Measurements from ENCODE around the gene KCNK6. TPM values are rescaled to one million over a fixed set of nuclear protein-coding genes. Genes with fewer than 3 reads are reported as not detected.

The KCNK6 gene
- total RNA-seq, 2 donors from 2014 or later = 5.1 to 8.9 TPM

DNA sequence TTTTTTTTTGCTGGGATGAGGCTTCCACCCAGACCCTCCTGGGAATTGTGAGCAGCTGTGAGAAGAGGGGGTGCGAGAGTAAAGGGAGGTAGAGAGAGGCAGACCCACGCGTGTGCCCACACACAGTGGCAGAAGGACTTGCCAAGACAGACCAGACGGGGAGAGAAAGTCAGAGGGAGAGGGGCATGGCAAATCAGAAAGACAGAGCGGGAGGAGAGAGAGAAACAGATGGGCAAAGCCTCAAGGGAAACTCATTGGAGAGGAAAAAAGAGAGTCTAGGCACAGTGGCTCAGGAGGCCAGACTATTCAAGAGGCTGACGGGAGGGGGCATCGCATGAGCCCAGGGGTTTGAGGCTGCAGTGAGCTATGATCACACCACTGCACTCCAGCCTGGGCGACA is 33.0 kb downstream of the KCNK6 start:
- Histone ChIP-seq H3K36me3 (ENCODE audit: control insufficient read depth, insufficient read depth, low read length) (no peaks in the 10 kb centered on the region), H3K27me3 (ENCODE audit: control insufficient read depth, insufficient read depth, low read length, poor library complexity, severe bottlenecking) (peaks cover 12% of the 10 kb centered on the region), H3K9me3 (ENCODE audit: control insufficient read depth, low read length) (no peaks in the 10 kb centered on the region), H3K27ac (ENCODE audit: low read depth, low read length) (peak overlapping the region; percentile 57), H3K4me1 (ENCODE audit: control insufficient read depth, insufficient read depth, low read length) (no peaks in the 10 kb centered on the region), H3K4me3 (ENCODE audit: low read length) (no peak overlapping the region), H3K9ac (ENCODE audit: extremely low read depth, low read length, poor library complexity, severe bottlenecking) (no peak overlapping the region)
- Mint-ChIP-seq H3K27me3 (ENCODE audit: insufficient read depth) (peaks cover 26% of the 10 kb centered on the region), H3K4me3 (no peak overlapping the region), H3K4me1 (peaks cover 5% of the 10 kb centered on the region), H3K9me3 (no peaks in the 10 kb centered on the region), H3K36me3 (ENCODE audit: low read depth) (no peaks in the 10 kb centered on the region), H3K27ac (no peak overlapping the region)
- DNase-seq = no peak
- WGBS, 2 experiments (ENCODE audit: insufficient coverage in 1 of 2, insufficient read length in 1 of 2) = 91 to 98% methylated on average over 5 to 8 of the region's 8 CpGs
- TF ChIP-seq, protein P1, sequence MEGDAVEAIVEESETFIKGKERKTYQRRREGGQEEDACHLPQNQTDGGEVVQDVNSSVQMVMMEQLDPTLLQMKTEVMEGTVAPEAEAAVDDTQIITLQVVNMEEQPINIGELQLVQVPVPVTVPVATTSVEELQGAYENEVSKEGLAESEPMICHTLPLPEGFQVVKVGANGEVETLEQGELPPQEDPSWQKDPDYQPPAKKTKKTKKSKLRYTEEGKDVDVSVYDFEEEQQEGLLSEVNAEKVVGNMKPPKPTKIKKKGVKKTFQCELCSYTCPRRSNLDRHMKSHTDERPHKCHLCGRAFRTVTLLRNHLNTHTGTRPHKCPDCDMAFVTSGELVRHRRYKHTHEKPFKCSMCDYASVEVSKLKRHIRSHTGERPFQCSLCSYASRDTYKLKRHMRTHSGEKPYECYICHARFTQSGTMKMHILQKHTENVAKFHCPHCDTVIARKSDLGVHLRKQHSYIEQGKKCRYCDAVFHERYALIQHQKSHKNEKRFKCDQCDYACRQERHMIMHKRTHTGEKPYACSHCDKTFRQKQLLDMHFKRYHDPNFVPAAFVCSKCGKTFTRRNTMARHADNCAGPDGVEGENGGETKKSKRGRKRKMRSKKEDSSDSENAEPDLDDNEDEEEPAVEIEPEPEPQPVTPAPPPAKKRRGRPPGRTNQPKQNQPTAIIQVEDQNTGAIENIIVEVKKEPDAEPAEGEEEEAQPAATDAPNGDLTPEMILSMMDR (conservative IDR thresholded peaks at IDR 0.05) = no peak

DNA sequence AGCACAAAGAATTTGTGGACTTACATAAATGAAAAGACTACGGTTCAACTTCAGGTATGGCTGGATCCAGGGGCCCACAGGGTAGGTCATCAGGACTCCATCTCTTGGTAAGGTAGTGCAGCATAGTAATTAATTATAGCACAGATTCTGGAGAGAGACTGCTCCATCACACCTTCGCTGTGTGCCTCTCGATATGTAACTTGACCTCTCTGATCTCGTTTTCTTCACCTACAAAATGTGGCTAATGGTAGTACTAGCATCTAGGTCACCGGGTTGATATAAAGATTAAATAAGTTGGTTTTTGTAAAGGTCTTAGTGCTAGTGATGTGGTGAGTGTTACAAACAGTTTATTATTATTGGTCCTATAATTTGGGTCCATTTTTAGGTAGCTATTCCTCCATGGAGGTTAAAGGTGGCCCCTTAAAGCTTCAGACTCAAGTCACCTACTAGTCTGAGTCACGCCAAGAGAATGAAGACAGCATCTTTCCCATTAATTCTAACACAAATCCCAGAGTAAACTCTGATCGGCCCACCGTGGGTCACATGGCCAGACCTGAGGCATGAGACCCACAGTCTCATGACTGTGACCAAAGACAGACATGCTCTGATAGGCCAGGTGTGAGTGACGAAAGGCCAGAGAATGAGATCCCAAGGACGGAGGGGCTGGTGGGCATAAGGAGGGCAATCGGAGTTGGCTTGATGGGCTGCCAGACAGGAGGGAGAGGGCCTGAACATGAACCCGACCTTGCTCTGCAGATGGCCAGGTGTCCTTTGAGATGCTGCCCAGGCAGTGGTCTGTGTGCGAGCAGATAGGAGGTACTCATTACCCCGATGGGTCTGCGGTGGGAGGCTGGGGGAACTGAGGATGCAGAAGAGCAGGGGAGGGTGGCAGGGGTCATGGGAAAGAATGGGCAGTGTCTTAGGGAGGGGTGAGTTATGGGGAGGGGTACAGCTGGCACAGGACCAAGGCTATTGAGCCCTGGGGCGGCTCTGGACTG is 36.4 kb downstream of the KCNK6 start:
- no peak for DNase-seq
- Mint-ChIP-seq H3K27me3 (ENCODE audit: insufficient read depth) (peaks cover 49% of the 10 kb centered on the region), H3K36me3 (ENCODE audit: low read depth) (no peaks in the 10 kb centered on the region), H3K27ac (no peak overlapping the region), H3K4me3 (no peak overlapping the region), H3K4me1 (peaks cover 5% of the 10 kb centered on the region), H3K9me3 (no peaks in the 10 kb centered on the region)
- no peaks in the 10 kb centered on the region for H3K9me3 ChIP-seq (ENCODE audit: control insufficient read depth, low read length)
- WGBS, 2 experiments (ENCODE audit: insufficient coverage in 1 of 2, insufficient read length in 1 of 2) = 87% methylated on average over 11 to 16 of the region's 16 CpGs
- TF ChIP-seq, protein P1 (conservative IDR thresholded peaks at IDR 0.05) = no peak
- no peaks in the 10 kb centered on the region for H3K36me3 ChIP-seq (ENCODE audit: control insufficient read depth, insufficient read depth, low read length)
- H3K4me3 ChIP-seq (ENCODE audit: low read length) = no peak overlapping the region
- peaks cover 45% of the 10 kb centered on the region for H3K27me3 ChIP-seq (ENCODE audit: control insufficient read depth, insufficient read depth, low read length, poor library complexity, severe bottlenecking)
- no peak overlapping the region for H3K27ac ChIP-seq (ENCODE audit: low read depth, low read length)
- H3K4me1 ChIP-seq (ENCODE audit: control insufficient read depth, insufficient read depth, low read length) = no peaks in the 10 kb centered on the region
- no peak overlapping the region for H3K9ac ChIP-seq (ENCODE audit: extremely low read depth, low read length, poor library complexity, severe bottlenecking)

DNA sequence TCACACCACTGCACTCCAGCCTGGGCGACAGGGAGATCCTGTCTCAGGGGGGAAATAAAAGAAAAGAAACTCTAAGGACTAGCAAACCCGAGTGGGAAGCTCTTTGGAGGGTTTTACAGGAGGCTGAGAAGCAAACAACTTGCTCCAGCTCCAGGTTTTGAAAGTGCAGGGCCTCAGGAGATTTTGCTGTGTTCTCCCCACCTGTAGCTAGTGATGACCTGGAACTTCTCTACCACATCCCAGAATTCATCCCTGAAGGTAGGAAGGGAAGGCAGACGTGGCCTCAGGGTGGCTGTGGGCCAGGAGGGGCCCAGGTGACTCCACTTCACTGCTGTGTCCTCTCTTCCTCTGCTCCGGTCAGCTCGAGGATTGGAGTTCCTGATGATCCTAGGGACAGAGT is 38.4 kb downstream of the KCNK6 start:
- DNase-seq = no peak
- Mint-ChIP-seq H3K36me3 (ENCODE audit: low read depth) (no peaks in the 10 kb centered on the region), H3K9me3 (no peaks in the 10 kb centered on the region), H3K27ac (no peak overlapping the region), H3K4me3 (no peak overlapping the region), H3K4me1 (peaks cover 9% of the 10 kb centered on the region), H3K27me3 (ENCODE audit: insufficient read depth) (peaks cover 56% of the 10 kb centered on the region)
- TF ChIP-seq, protein P1 (conservative IDR thresholded peaks at IDR 0.05) = no peak
- H3K9ac ChIP-seq (ENCODE audit: extremely low read depth, low read length, poor library complexity, severe bottlenecking) = no peak overlapping the region
- H3K36me3 ChIP-seq (ENCODE audit: control insufficient read depth, insufficient read depth, low read length) = no peaks in the 10 kb centered on the region
- peaks cover 51% of the 10 kb centered on the region for H3K27me3 ChIP-seq (ENCODE audit: control insufficient read depth, insufficient read depth, low read length, poor library complexity, severe bottlenecking)
- no peaks in the 10 kb centered on the region for H3K4me1 ChIP-seq (ENCODE audit: control insufficient read depth, insufficient read depth, low read length)
- H3K27ac ChIP-seq (ENCODE audit: low read depth, low read length) = no peak overlapping the region
- no peak overlapping the region for H3K4me3 ChIP-seq (ENCODE audit: low read length)
- no peaks in the 10 kb centered on the region for H3K9me3 ChIP-seq (ENCODE audit: control insufficient read depth, low read length)
- 65 to 73% methylated on average over 3 to 5 of the region's 5 CpGs for WGBS, 2 experiments (ENCODE audit: insufficient coverage in 1 of 2, insufficient read length in 1 of 2)
